Glomerular endothelial cell (primary cell): ENCODE data around the gene MRTFB. TPM values are rescaled to one million over a fixed set of nuclear protein-coding genes. Genes with fewer than 3 reads are reported as not detected.

Source experiments
- DNase-seq: peaks from one replicate; pipeline ENCODE4 v3.0.0-alpha.2; 2011; ENCODE audit warnings: low read depth, low spot score; ENCODE audit errors: extremely low read depth
- total RNA-seq: library from RNA; depleted of rRNA; stranded (reverse); fragments of >200 nt; gene quantifications from 2 replicates; pipeline ENCODE4 v1.2.3, GENCODE V29; 2015

MRTFB gene
- total RNA-seq, 1 donor from 2014 or later = 26.8 TPM

DNA sequence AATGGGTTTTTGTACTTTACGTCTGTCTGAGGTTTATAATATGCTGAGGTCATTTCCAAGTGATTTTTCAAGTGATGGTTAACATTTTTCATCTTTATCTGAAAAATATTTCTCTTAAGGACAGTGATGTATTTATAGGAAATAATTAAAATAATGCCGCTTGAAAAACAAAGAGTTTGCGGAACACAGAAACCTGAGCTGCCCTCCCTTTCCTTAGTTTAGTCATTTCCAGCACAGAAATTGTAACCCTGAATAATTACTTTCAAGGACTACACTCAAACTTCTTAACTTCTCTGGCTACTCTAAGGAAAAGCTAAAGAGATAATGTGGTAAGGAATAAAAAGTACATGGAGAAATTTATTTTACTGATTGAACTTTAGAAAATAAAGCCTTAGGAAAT, 54.6 kb downstream of the MRTFB start:
- DNase-seq = no peak

DNA sequence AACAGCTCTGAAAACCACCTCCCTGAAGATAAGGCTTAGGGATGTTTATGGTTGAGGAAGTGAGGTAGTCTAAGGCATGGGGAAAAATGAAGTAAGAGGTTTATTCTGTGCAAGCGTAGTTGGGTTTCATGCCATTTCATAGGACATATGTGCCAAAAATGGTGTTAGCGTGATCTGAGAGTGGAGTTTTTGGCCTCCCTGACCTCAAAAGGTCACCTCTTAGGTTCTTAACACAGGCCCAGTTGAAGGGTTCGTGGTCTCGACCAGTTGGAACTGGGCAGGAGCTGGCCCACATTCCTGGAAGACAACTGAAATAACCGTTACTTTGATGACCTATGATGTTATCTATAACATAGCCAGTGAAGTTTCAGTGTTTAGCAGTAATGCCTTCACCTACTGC, 57.0 kb downstream of the MRTFB start:
- no peak for DNase-seq

DNA sequence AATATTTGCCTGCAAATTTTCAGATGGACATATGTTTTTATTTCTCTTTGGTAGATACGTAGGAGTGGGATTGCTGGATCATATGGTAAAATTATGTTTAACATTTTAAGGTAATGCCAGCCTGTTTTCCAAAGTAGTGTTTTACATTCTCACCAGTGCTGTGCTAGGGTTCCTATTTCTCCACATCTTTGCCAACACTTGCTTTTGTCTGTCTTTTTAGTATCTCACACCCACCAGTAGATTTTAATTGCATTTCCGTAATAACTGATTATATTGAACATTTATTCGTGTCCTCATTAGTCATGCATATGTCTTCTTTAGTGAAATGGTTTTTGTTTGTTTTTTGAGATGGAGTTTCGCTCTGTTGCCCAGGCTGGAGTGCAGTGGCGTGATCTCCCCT, 58.4 kb downstream of the MRTFB start:
- DNase-seq = no peak

DNA sequence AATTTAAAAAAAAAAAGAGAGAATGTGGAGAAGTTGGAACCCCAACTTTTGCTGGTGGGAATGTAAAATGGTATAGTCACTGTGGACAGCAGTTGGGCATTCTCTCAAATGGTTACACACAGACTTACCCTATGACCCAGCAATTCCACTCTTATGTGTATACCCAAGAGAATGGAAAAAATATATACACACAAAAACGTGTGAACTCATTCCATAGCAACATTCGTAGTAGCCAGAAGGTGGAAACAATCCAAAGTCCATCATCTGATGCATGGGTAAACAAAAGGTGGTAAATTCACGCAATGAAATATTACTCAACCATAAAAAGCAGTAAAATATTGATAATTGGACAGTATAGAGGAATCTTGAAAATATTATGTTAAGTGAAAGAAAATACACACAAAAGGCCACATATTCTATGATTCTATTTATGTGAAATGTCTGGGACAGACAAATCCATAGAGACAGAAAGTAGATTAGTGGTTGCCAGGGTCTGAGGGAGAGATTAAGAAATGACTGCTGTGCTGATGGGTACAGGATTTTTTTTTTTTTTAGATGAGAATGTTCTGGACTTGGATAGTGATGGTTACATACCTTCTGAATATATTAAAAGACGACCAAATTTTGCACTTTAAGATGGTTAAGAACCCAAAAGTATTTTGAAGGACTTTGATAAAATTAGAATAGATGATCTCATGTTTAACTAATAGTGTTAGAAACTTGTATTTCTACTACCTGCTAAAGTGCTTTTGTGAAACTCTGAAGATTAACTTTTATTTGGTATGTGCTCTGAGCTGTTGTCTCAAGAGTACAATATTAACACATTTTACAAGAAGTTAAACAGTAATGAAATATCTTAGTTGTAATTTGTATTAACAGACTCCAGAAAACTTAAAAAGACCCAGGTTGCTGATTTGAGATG, 60.9 kb downstream of the MRTFB start:
- DNase-seq = no peak

DNA sequence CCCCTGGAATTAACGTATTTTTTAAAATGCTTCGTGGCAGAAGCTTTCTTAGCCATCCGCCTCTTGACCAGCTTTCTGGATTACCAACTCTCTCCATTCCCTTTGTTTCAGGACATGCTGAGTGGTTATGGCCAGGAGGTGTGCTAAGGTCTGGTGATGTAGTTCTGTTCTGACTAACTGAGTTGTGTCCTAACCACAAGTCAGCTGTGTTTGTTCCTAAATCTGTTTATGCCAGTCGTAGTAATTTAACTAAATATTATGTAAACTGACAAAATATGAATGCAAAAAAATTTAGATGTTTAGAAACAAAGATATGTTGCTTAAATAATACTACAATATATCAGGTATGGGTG, 61.6 kb downstream of the MRTFB start:
- no peak for DNase-seq

- no peak for DNase-seq
These were observed 62.8 kb downstream of the MRTFB start for GRCh38 chr16:14133907-14134306.

DNA sequence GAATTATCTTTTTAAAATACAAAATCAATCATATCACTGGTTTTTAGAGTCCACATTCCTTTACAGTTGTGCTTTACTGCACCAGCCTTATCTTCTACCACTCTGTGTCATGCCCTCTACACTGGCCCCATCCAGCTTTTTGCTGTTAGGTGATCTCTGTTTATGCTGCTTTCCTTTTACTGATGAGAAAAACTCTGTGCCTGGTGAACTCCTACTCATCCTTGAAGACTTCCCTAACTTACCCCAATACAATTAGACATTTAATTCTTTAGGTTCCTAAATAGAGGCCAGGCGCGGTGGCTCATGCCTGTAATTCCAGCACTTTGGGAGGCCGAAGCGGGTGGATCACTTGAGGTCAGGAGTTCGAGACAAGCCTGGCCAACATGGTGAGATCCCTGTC, 64.6 kb downstream of the MRTFB start:
- DNase-seq = no peak

GRCh38 chr16:14139872-14140271, 68.8 kb downstream of the MRTFB start:
- DNase-seq = no peak

- DNase-seq = no peak
These were observed 69.8 kb downstream of the MRTFB start for GRCh38 chr16:14140923-14141322.

- no peak for DNase-seq
These were observed 75.3 kb downstream of the MRTFB start for GRCh38 chr16:14146445-14146844.

- DNase-seq = no peak
These were observed 76.9 kb downstream of the MRTFB start for GRCh38 chr16:14148016-14148415.

DNA sequence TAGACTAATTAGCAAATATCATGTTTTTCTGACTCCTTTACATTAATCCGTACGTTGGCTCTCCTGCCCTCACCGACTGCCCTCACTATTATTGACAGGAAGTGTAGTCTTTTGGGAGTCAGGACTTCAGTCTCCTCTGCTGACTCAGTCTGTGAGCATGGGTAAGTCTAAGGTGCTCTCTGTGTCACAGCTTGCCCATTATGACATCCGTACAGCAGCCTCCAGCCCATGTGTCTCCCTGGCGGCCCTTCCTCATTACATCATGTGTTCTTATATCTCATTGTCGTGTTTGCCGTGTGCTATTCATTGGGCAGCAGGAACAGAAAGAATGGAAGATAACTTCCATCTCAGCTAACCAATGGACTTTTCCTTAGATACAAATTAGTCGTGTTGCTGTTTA, 77.5 kb downstream of the MRTFB start:
- DNase-seq = no peak

DNA sequence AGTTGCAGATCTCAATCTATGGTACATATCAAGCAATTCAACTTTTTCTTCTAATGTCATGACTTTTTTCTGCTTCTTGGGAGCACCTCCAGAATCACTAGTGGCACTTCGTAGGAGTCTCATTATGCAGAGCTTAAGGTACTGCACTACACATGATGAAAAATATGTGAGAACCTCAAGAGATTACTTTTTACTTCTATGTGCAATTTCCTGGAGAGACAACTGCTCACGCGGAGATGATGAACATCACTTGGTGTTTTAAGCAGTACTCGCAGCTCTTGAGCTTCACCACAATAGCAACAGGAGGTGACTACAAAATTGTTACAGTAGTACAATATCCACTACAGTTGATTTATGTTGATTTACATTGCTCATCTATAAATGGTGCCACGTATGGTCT, 79.7 kb downstream of the MRTFB start:
- no peak for DNase-seq

- no peak for DNase-seq
These were observed 80.3 kb downstream of the MRTFB start for GRCh38 chr16:14151256-14152030.

DNA sequence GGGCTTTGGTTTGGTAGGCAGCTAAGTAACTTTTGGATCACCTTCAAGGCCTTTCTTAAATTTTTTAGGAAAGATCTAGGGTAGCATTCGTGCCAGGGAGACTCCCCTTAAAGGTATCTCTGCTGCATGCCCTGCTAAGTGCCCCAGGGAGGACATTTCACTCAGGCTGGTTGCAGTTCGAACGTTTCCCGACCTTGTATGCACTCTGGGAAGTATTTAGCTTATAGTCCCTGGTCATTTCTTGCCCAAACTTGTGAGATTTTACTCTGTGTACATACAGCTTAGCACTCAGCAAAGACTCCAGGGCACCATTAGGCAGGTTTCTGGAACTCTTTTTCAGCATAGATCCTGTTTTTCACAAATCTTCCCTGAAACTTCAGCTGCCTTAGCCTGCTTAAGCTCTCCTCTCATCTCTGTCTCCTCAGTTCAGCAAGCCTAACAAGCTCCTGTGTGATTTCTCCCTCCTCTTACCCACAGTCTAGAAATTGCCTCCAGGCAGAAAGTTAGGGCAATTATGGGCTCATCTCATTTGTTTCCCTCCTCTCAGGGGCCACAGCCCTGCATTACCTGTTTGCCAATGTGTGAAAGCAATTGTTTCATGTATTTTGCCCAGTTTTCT, 84.6 kb downstream of the MRTFB start:
- no peak for DNase-seq

GRCh38 chr16:14164916-14165662, 94.0 kb downstream of the MRTFB start:
- no peak for DNase-seq

DNA sequence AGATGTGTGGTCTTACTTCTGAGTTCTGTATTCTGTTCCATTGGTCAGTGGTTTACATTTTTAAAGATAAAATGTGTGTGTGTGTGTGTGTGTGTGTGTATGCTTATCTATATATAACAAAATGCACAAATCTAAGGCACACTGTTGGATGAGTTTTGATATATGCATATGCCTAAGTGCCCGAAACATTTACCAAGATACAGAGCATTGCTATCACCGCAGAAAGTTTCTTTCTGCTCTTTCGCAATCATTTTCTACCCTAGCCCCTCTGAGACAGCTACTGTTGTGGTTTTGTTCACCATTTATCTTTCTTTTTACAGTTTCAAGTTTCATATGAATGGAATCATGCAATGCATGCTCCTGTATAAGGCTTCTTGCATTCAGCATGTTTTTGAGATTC, 97.0 kb downstream of the MRTFB start:
- DNase-seq = no peak

DNA sequence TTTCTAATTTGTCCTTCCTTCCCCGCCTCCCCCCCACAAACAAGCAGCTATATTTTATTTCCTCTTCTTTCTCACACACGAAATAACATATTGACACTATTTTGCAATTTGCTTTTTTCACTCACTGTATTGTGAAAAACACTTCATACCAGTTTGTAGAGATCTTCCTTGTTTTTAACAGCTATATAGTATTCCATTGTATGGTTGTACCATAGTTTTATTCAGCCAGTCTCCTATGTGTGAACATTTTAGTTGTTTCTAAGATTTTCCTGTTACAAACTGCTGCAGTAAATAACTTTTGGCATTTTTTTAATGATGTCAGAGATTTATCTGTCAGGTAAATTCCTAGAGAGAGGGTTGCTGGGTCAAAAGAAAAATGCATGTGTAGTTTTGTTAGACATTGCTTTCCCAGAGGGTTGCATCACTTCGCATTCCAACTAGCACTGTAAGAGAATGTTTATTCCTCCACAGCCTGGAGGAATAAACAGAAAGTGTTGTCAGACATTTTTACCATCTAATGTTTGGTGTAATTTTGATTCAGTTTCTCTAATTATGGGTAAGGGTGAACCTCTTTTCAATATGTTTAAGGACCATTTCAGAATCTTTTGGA, 101.2 kb downstream of the MRTFB start:
- DNase-seq = no peak

GRCh38 chr16:14175086-14175485, 104.0 kb downstream of the MRTFB start:
- DNase-seq = no peak

- no peak for DNase-seq
These were observed 106.6 kb downstream of the MRTFB start for GRCh38 chr16:14177704-14178103.

DNA sequence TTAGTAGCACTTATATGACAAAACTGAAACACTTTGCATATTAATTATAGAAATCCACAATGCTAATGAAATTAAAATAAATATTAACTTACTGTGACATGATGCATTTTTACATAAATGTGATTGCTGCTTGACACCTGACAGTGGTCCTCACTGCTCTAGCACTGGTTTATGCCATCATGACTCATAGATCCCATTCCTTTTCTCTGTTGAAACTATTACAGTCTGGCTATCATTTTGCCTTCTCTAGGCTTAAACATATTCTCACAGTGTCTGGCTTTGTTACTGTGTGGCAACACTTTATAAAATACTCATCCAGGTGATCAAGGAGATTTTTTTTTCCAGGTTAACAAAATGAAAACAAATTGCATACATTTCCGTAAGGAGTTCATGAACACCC, 108.0 kb downstream of the MRTFB start:
- no peak for DNase-seq
